Left cardiac atrium (tissue), 4 donors: ENCODE results near the gene HTR1D. TPM values are rescaled to one million over a fixed set of nuclear protein-coding genes. Genes with fewer than 3 reads are reported as not detected.
"Not testable (repeated sequence)": the region's sequence is repeated elsewhere in the genome, so short reads cannot be mapped to it uniquely, and the experiment has no call there.

Experiments used
- ATAC-seq, 2 donors: fragments of 200-7000 bp; cut with Tn5 transposase; one replicate each; pipeline ENCODE4 v1.9.1; 2020; ENCODE audit warnings: mild to moderate bottlenecking in 2 of 2, moderate library complexity in 2 of 2
- DNase-seq: peaks from one replicate; pipeline ENCODE4 v3.0.0-alpha.2; 2020
- intact Hi-C, 2 donors: fragments of 100-400 bp; cut with DNase I; formaldehyde crosslinking; loops; one replicate each; pipeline versions ENCODE4 v1.14.1 to v1.15.1; 2022 to 2023
- total RNA-seq, 2 donors: library from RNA; stranded (reverse); fragmentation: NEBNext Ultra II Directional; extraction: Animal tissue kit (Norgen Biotek cat#: 25700); gene quantifications; one replicate each; pipeline ENCODE4 v1.2.1, GENCODE V29; 2021
- donor health status: DM: no; HTN: yes; CAD: no.
- donor health status: DM: no; HTN: yes; CAD: no; lungs with severe emphysema.
- donor health status: DM: yes; HTN: yes; CAD: no.
- donor health status: Dilated cardiomyopathy.

HTR1D gene
- total RNA-seq, 2 donors from 2014 or later = not detected

GRCh38 chr1:23191199-23191598, 26.1 kb downstream of the HTR1D start:
- intact Hi-C loops = no loop called here
- ATAC-seq (no peak), DNase-seq (no peak)

DNA sequence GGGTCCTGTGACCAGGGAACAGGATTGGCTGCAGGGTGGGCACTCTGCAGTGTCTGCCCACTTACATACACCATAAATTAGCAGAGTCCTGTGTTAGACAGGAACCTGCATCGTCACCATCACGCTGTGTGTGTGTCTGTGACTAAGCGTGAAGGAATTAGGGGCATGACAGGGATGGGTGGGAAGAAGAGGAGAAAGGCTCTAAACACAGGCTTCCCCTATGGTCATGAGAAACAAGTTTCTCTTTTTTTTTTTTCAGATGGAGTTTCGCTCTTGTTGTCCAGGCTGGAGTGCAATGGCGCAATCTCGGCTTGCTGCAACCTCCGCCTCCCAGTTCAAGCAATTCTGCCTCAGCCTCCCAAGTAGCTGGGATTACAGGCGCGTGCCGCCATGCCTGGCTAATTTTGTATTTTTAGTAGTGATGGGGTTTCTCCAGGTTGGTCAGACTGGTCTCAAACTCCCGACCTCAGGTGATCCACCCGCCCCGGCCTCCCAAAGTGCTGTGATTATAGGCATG, 28.3 kb downstream of the HTR1D start:
- ATAC-seq = peak in 1 of 2 donors; percentile 28
- intact Hi-C loops = loop anchor here (5.0 kb wide), 1 partner anchor 212 kb away; no protein-coding TSS in a partner anchor
- DNase-seq = not testable (repeated sequence)

DNA sequence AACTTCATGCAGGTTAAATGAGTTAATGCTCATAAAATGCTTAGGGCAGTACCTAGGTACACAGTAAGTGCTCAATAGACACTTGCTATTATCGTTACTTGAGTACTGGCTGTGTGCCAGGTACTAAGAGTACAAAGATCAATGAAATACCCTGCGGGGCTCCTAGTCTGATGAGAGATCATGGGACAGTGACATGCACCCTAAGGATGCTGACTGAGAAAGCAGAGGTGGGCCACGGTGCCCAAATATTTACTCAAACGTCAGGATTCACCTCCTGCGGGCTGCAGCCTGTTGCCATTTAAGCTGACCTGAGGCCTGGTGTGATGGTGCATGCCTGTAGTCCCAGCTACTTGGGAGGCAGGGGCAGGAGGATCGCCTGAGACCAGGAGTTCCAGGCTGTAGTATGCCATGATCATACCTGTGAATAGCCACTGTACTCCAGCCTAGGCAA, 28.8 kb downstream of the HTR1D start:
- ATAC-seq (no peak), DNase-seq (no peak)
- intact Hi-C loops = loop anchor here (5.0 kb wide), 1 partner anchor 211 kb away; no protein-coding TSS in a partner anchor

DNA sequence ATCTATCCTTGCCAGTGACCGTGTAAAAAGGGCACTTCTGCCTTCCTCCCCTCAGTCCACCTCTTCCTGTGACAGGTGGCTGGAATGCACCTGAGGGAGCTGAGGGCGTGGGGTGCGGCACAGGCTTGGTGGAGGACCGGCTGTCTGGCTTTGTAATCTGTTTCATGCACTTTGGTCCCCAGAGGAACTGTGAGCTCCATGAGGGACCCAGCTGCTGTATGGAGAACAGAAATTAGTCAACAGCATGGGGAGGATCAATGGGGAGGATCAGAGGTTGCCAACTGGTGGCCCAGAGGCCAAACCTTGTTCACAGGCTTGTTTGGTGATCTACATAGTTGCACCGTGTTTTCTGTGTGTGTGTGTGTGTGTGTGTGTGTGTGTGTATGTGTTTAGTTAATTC, 29.7 kb downstream of the HTR1D start:
- no peak for ATAC-seq
- no peak for DNase-seq
- intact Hi-C loops = loop anchor here (5.0 kb wide), 1 partner anchor 210 kb away; no protein-coding TSS in a partner anchor

GRCh38 chr1:23185381-23185780, 31.9 kb downstream of the HTR1D start:
- no peak for ATAC-seq
- intact Hi-C loops = loop anchor here (2.0 to 5.0 kb wide), 2 partner anchors 87 to 208 kb away; no protein-coding TSS in a partner anchor
- DNase-seq = no peak

DNA sequence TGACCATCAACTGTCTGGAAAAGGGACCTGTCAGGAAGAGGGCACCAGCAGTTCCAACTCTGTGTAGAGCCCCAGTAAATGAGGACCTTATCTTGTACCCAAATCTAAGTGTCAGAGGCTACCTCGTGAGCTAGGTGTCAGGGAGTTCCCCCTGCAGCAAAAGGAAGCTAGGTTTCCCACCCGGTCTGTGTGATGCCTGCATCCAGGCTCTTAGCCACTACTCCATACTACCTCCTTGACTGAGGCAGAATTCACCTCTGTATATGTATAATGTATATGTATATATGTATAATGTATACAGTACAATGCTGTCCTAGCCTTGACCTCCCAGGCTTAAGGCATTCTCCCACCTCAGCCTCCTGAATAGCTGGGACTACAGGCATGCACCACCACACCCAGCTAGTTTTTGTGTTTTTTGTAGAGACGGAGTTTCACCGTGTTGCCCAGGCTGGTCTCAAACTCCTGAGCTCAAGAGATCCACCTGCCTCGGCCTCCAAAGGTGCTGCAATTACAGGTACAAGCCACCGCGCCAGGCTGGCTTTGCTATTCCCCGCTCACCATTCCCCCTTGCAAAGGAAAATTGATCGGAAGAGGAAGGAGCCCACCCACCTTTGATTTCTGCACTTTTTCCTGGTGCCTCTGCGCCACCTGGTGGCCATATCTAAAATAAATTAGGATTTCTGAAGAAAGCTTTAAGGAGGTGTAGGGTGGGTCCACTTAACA, 32.9 kb downstream of the HTR1D start:
- peak; percentile 25 for DNase-seq
- peak; percentile 53 to 63 for ATAC-seq
- intact Hi-C loops = loop anchor here (2.0 kb wide), 1 partner anchor 86 kb away; no protein-coding TSS in a partner anchor

DNA sequence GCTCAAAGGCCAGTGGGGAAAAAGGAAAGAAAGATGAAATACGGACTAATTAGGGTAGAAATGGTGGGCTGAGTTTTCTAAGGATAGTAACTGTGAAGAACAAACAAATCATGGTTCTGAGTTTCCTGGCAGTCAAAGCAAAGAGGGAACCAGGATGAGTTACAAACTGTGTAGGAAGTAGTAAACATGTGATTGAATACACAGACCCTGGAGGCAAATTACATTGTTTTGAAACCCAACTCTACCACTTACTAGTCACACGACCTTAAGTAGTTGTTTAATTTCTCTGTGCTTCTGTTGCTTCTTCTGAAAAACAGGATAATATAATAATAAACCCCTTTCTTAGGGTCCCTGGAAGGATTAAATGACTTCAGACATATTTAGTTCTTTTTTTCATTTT, 37.4 kb downstream of the HTR1D start:
- no peak for DNase-seq
- no peak for ATAC-seq
- intact Hi-C loops = no loop called here

GRCh38 chr1:23178950-23179349, 38.4 kb downstream of the HTR1D start:
- intact Hi-C loops = no loop called here
- DNase-seq = no peak
- ATAC-seq = no peak

- intact Hi-C loops = no loop called here
- DNase-seq (no peak), ATAC-seq (peak in 1 of 2 donors; percentile 66)
Measured at GRCh38 chr1:23178414-23178813, 38.9 kb downstream of the HTR1D start.

- peak; percentile 94 to 95 for ATAC-seq
- DNase-seq = peak; percentile 92
- intact Hi-C loops = no loop called here
Measured at GRCh38 chr1:23177438-23178380, 39.6 kb downstream of the HTR1D start.

- intact Hi-C loops = no loop called here
- DNase-seq (no peak), ATAC-seq (peak in 1 of 2 donors; percentile 1)
Measured at GRCh38 chr1:23177031-23177430, 40.3 kb downstream of the HTR1D start.

DNA sequence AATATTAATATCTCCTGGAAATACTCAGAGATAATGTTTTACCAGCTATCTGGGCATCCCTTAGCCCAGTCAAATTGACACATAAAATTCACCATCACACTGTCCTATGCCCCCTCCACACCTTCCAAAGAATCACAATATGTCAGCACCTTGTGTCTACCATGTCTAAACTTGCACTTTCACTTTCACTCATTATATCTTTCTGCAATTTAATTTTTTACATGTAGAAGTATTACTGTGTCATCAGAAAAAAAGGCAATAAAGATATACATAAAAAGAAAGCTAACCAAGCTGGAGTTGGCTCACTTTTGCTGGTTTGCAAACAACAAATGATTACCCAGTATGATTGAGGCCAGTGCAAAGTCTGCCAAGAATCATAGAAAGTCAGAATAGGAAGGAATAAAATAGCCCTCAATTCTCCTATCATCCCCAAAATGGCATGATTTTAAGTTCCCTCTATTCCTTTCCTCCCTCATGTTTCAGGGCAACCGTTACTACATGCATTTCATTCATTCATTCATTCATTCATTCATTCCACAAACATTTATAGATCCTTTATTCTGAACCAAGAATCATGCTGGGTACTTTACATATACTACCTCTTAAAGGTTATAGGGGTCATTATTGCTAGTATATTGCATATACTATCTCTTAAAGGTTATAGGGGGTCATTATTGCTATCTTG, 42.7 kb downstream of the HTR1D start:
- intact Hi-C loops = no loop called here
- no peak for ATAC-seq
- no peak for DNase-seq

GRCh38 chr1:23171181-23171755, 46.0 kb downstream of the HTR1D start:
- intact Hi-C loops = no loop called here

GRCh38 chr1:23169727-23170335, 47.5 kb downstream of the HTR1D start:
- peak; percentile 82 for DNase-seq
- intact Hi-C loops = loop anchor here in 1 of 2 donors (5.0 kb wide), 1 partner anchor 63 kb away; no protein-coding TSS in a partner anchor
- peak; percentile 81 to 83 for ATAC-seq

More at GRCh38 chr1:23171181-23171755, 46.0 kb downstream of the HTR1D start:
- ATAC-seq (no peak), DNase-seq (no peak)

DNA sequence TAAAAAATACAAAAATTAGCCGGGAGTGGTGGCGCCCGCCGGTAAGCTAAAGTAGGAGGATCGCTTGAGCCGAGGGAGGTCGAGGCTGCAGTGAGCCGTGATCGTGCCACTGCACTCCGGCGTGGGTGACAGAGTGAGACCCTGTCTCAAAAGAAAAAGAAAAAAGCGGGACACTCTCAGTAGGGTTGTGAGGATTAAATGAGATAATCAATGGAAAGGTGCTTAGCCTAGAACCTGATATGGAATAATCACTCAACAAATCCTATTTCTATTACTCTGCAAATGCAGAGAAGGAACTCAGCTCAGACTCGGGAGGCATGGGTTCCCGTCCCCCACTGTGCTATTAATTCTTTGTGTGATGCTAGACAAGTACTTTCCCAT, 48.1 kb downstream of the HTR1D start:
- ATAC-seq = no peak
- intact Hi-C loops = loop anchor here in 1 of 2 donors (5.0 kb wide), 1 partner anchor 62 kb away; no protein-coding TSS in a partner anchor
- no peak for DNase-seq

- DNase-seq (peak; percentile 92), ATAC-seq (peak; percentile 94 to 95)
- intact Hi-C loops = loop anchor here in 1 of 2 donors (5.0 kb wide), 1 partner anchor 61 kb away; no protein-coding TSS in a partner anchor
Measured at GRCh38 chr1:23168445-23169194, 48.7 kb downstream of the HTR1D start, which contains the start of gene LUZP1. LUZP1 (minus strand) TSS chr1:23168856.

- ATAC-seq (peak; percentile 42 to 50), DNase-seq (peak; percentile 49)
- intact Hi-C loops = loop anchor here in 1 of 2 donors (5.0 kb wide), 1 partner anchor 61 kb away; no protein-coding TSS in a partner anchor
Measured at GRCh38 chr1:23168079-23168444, 49.2 kb downstream of the HTR1D start.
